Trophoblast cell (in vitro differentiated cells and primary cell): Measurements from ENCODE around the gene IER3.
A peak's percentile ranks its signal among the peaks of the same experiment; 100 is the strongest.

Experiments used
- DNase-seq, 2 donors: peaks; one replicate each; pipeline ENCODE4 v3.0.0-alpha.2; 2016
- H2AFZ ChIP-seq: 2 replicates; pipeline ENCODE4 v1.6.1; 2013; ENCODE audit warnings: low read length, moderate library complexity, mild to moderate bottlenecking; ENCODE audit not compliant: insufficient read depth, poor library complexity
- H2AK5ac ChIP-seq: 2 replicates; pipeline ENCODE4 v1.6.1; 2013; ENCODE audit warnings: mild to moderate bottlenecking, low read length
- H2BK120ac ChIP-seq: 2 replicates; pipeline ENCODE4 v1.6.1; 2013; ENCODE audit warnings: low read length, mild to moderate bottlenecking, moderate library complexity; ENCODE audit not compliant: insufficient read depth, poor library complexity
- H2BK12ac ChIP-seq: 2 replicates; pipeline ENCODE4 v1.6.1; 2013; ENCODE audit warnings: mild to moderate bottlenecking, low read length, moderate library complexity
- H2BK5ac ChIP-seq: 2 replicates; pipeline ENCODE4 v1.6.1; 2013; ENCODE audit warnings: low read length, low read depth, moderate library complexity, mild to moderate bottlenecking; ENCODE audit not compliant: poor library complexity
- H3K14ac ChIP-seq: 2 replicates; pipeline ENCODE4 v1.6.1; 2013; ENCODE audit warnings: mild to moderate bottlenecking, low read length
- H3K18ac ChIP-seq: 2 replicates; pipeline ENCODE4 v1.6.1; 2013; ENCODE audit warnings: mild to moderate bottlenecking, low read length
- H3K23ac ChIP-seq: 2 replicates; pipeline ENCODE4 v1.6.1; 2013; ENCODE audit warnings: low read length
- H3K27ac ChIP-seq: 2 replicates; pipeline ENCODE4 v1.5.1; 2013; ENCODE audit warnings: low read depth, mild to moderate bottlenecking, inconsistent platforms, low read length, moderate library complexity
- H3K27me3 ChIP-seq: 2 replicates; pipeline ENCODE4 v1.6.1; 2013; ENCODE audit warnings: inconsistent platforms, mild to moderate bottlenecking, low read length, moderate library complexity; ENCODE audit not compliant: insufficient read depth
- H3K36me3 ChIP-seq, 2 experiments: 1 replicate in 1 of 2; 2 replicates in 1 of 2; pipeline ENCODE4 v1.6.1; 2013; ENCODE audit warnings: low read length in 2 of 2, mild to moderate bottlenecking in 2 of 2, moderate library complexity in 1 of 2; ENCODE audit not compliant: insufficient read depth in 2 of 2, control insufficient read depth in 1 of 2
- H3K4ac ChIP-seq: 2 replicates; pipeline ENCODE4 v1.6.1; 2013; ENCODE audit warnings: low read depth, mild to moderate bottlenecking, low read length, moderate library complexity
- H3K4me1 ChIP-seq, 2 experiments: 1 replicate in 1 of 2; 2 replicates in 1 of 2; pipeline ENCODE4 v1.6.1; 2013; ENCODE audit warnings: low read length in 2 of 2, mild to moderate bottlenecking in 2 of 2, moderate library complexity in 1 of 2; ENCODE audit not compliant: insufficient read depth in 2 of 2, control insufficient read depth in 1 of 2
- H3K4me2 ChIP-seq: 2 replicates; pipeline ENCODE4 v1.6.1; 2013; ENCODE audit warnings: inconsistent platforms, mild to moderate bottlenecking, low read length, moderate library complexity
- H3K4me3 ChIP-seq: 2 replicates; pipeline ENCODE4 v1.5.1; 2013; ENCODE audit warnings: mild to moderate bottlenecking, low read depth, low read length, inconsistent platforms
- H3K79me1 ChIP-seq: one replicate; pipeline ENCODE4 v1.6.1; 2013; ENCODE audit warnings: low read length
- H3K79me2 ChIP-seq: 2 replicates; pipeline ENCODE4 v1.6.1; 2013; ENCODE audit warnings: low read length, mild to moderate bottlenecking; ENCODE audit not compliant: control insufficient read depth, insufficient read depth, poor library complexity
- H3K9ac ChIP-seq: 2 replicates; pipeline ENCODE4 v1.6.1; 2013; ENCODE audit warnings: mild to moderate bottlenecking, low read length
- H3K9me3 ChIP-seq: 2 replicates; pipeline ENCODE4 v1.6.1; 2013; ENCODE audit warnings: low read depth, mild to moderate bottlenecking, control low read depth, inconsistent platforms, low read length; ENCODE audit not compliant: insufficient read depth
- H4K12ac ChIP-seq: 2 replicates; pipeline ENCODE4 v1.6.1; 2013; ENCODE audit warnings: low read depth, mild to moderate bottlenecking, low read length, moderate library complexity
- H4K8ac ChIP-seq: 2 replicates; pipeline ENCODE4 v1.6.1; 2013; ENCODE audit warnings: low read depth, mild to moderate bottlenecking, low read length, moderate library complexity
- H4K91ac ChIP-seq: one replicate; pipeline ENCODE4 v1.6.1; 2013; ENCODE audit warnings: low read depth, mild to moderate bottlenecking, low read length, moderate library complexity
- WGBS: extraction: QIAGEN DNeasy Blood & Tissue Kit; methylation state at CpG from one replicate; pipeline ENCODE4 v1.1.7; 2013; ENCODE audit warnings: missing lambda C conversion rate; ENCODE audit not compliant: insufficient read length, insufficient coverage; ENCODE audit errors: extremely low coverage; 5-methylcytosine and 5-hydroxymethylcytosine counted together

The IER3 gene

DNA sequence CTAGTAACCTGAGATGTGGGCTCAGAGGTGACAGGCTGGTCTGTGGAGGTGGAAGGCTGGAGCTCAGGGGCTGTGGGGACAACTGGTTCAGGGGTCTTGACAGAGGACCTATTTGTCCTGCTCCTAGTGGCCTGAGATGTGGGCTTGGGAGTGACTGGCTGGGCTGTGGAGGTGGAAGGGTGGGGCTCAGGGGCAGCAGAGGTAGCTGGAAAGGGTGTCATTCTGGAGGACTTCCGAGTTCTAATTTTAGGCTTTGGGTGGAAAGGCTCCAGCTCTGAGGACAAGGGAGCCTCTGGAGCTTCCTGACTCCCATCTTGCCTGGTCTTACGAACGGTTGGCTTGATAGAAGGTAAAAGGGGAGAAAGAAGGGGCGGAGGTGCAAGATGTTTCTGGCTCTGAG is 38.7 kb downstream of the IER3 start:
- WGBS: no CpG with 5 or more reads among the region's 4 CpGs
- no peaks in the 10 kb centered on the region for H3K79me2 ChIP-seq
- H3K36me3 ChIP-seq: peaks cover 37 to 43% of the 10 kb centered on the region in 2 experiments
- H2AFZ ChIP-seq: no peak overlapping the region
- no peaks in the 10 kb centered on the region for H3K9me3 ChIP-seq
- no peak overlapping the region for H4K91ac ChIP-seq
- H3K27me3 ChIP-seq: no peaks in the 10 kb centered on the region
- H3K79me1 ChIP-seq: no peaks in the 10 kb centered on the region
- H3K23ac ChIP-seq: no peak overlapping the region
- H3K4me1 ChIP-seq: peaks cover 3 to 13% of the 10 kb centered on the region in 2 experiments
- H2AK5ac ChIP-seq: no peak overlapping the region
- H3K14ac ChIP-seq: no peak overlapping the region
- no peak overlapping the region for H2BK12ac ChIP-seq
- no peak overlapping the region for H3K27ac ChIP-seq
- H3K4ac ChIP-seq: no peak overlapping the region
- H3K18ac ChIP-seq: no peak overlapping the region
- no peak overlapping the region for H2BK120ac ChIP-seq
- H3K4me3 ChIP-seq: no peak overlapping the region
- no peak for DNase-seq
- H4K12ac ChIP-seq: no peak overlapping the region
- no peak overlapping the region for H3K9ac ChIP-seq
- H3K4me2 ChIP-seq: no peak overlapping the region
- no peak overlapping the region for H4K8ac ChIP-seq
- H2BK5ac ChIP-seq: no peak overlapping the region

- Histone ChIP-seq H2AFZ (no peak overlapping the region), H2BK5ac (no peak overlapping the region), H3K27me3 (no peaks in the 10 kb centered on the region), H2BK120ac (no peak overlapping the region), H3K4ac (no peak overlapping the region), H3K4me2 (no peak overlapping the region), H3K79me2 (no peaks in the 10 kb centered on the region), H3K27ac (no peak overlapping the region), H3K18ac (no peak overlapping the region), H3K79me1 (no peaks in the 10 kb centered on the region), H3K4me3 (peak overlapping the region; percentile 6), H4K12ac (no peak overlapping the region), H3K36me3 (peaks cover 33 to 41% of the 10 kb centered on the region in 2 experiments), H3K9ac (no peak overlapping the region), H4K91ac (no peak overlapping the region), H3K4me1 (peaks cover 7 to 18% of the 10 kb centered on the region in 2 experiments), H3K9me3 (no peaks in the 10 kb centered on the region), H2BK12ac (no peak overlapping the region), H4K8ac (no peak overlapping the region), H3K23ac (no peak overlapping the region), H3K14ac (no peak overlapping the region), H2AK5ac (no peak overlapping the region)
- no peak for DNase-seq
- WGBS: no CpG with 5 or more reads among the region's 4 CpGs
Observed at GRCh38 chr6:30703821-30704220, 40.5 kb downstream of the IER3 start.

DNA sequence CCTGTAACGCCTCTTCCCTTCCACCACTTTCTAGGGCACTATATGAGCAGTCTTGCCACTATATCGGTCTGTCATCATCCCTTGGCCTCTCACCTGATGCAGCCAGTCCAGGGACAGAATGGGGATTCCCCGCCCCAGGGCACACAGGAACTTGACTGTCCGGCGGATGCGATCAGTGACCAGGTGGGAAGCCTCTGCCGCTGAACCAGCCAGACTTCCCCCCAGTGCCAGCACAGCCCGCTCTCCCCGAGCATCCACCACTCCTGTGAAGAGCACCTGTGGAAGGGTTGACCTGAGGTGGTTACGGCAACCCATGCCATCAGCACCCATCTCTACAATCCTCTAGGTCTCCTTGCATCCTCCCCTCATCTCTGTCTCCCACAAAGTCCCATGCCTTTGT is 41.3 kb downstream of the IER3 start:
- DNase-seq: peak; percentile 43 to 51
- Histone ChIP-seq H3K9ac (no peak overlapping the region), H3K79me2 (no peaks in the 10 kb centered on the region), H3K4me2 (no peak overlapping the region), H3K36me3 (peaks cover 32 to 39% of the 10 kb centered on the region in 2 experiments), H3K27ac (no peak overlapping the region), H3K23ac (no peak overlapping the region), H3K79me1 (no peaks in the 10 kb centered on the region), H3K4ac (no peak overlapping the region), H2BK5ac (no peak overlapping the region), H3K27me3 (no peaks in the 10 kb centered on the region), H3K14ac (no peak overlapping the region), H4K91ac (no peak overlapping the region), H4K8ac (no peak overlapping the region), H4K12ac (no peak overlapping the region), H2AFZ (no peak overlapping the region), H3K18ac (no peak overlapping the region), H2BK12ac (no peak overlapping the region), H2BK120ac (no peak overlapping the region), H3K4me3 (no peak overlapping the region), H3K9me3 (no peaks in the 10 kb centered on the region), H2AK5ac (no peak overlapping the region), H3K4me1 (peaks cover 7 to 18% of the 10 kb centered on the region in 2 experiments)
- no CpG with 5 or more reads among the region's 10 CpGs for WGBS

- Histone ChIP-seq H3K4me2 (no peak overlapping the region), H4K91ac (no peak overlapping the region), H4K12ac (no peak overlapping the region), H3K79me2 (no peaks in the 10 kb centered on the region), H3K18ac (no peak overlapping the region), H2AFZ (no peak overlapping the region), H3K14ac (no peak overlapping the region), H3K9me3 (no peaks in the 10 kb centered on the region), H3K36me3 (peaks cover 20 to 27% of the 10 kb centered on the region in 2 experiments), H2BK5ac (no peak overlapping the region), H4K8ac (no peak overlapping the region), H3K27me3 (no peaks in the 10 kb centered on the region), H2BK120ac (no peak overlapping the region), H3K4ac (no peak overlapping the region), H2BK12ac (no peak overlapping the region), H3K9ac (no peak overlapping the region), H3K23ac (no peak overlapping the region), H3K4me3 (no peak overlapping the region), H2AK5ac (no peak overlapping the region), H3K79me1 (no peaks in the 10 kb centered on the region), H3K4me1 (peaks cover 10 to 18% of the 10 kb centered on the region in 2 experiments), H3K27ac (no peak overlapping the region)
- WGBS: no CpG with 5 or more reads among the region's 4 CpGs
- peak; percentile 78 to 85 for DNase-seq
Observed at GRCh38 chr6:30700340-30700739, 44.0 kb downstream of the IER3 start.
